Kidney (tissue), 14 donors: ENCODE measurements around the gene CHRNB4. TPM values are rescaled to one million over a fixed set of nuclear protein-coding genes. Genes with fewer than 3 reads are reported as not detected.

Experiments
- DNase-seq, 5 donors: peaks; one replicate each; pipeline ENCODE4 v3.0.0-alpha.2; 2013 to 2020
- FAIRE-seq: peaks from 2 replicates; lab custom pipeline; 2012; peaks lifted over from hg19 to GRCh38; lab: Jason Lieb, UNC
- H3K27ac ChIP-seq, 2 donors: one replicate each; pipeline ENCODE4 v1.7.0; 2013; ENCODE audit warnings: low read depth in 2 of 2, low read length in 2 of 2, inconsistent platforms in 1 of 2
- H3K27me3 ChIP-seq: one replicate; pipeline ENCODE4 v1.7.1; 2013; ENCODE audit warnings: low read length, inconsistent platforms; ENCODE audit not compliant: control insufficient read depth, insufficient read depth
- H3K36me3 ChIP-seq, 3 donors: one replicate each; pipeline versions ENCODE4 v1.7.0 to v1.7.1; 2013; ENCODE audit warnings: low read length in 3 of 3, control low read depth in 1 of 3, inconsistent platforms in 1 of 3; ENCODE audit not compliant: insufficient read depth in 3 of 3, control insufficient read depth in 2 of 3
- H3K4me1 ChIP-seq, 3 donors: one replicate each; pipeline versions ENCODE4 v1.7.0 to v1.7.1; 2013; ENCODE audit warnings: low read length in 3 of 3, inconsistent platforms in 1 of 3, low read depth in 1 of 3; ENCODE audit not compliant: control insufficient read depth in 2 of 3, insufficient read depth in 2 of 3
- H3K4me3 ChIP-seq, 3 donors: one replicate each; pipeline versions ENCODE4 v1.7.0 to v1.8.1; 2013; ENCODE audit warnings: low read length in 3 of 3, control low read depth in 1 of 3, inconsistent platforms in 1 of 3
- H3K9ac ChIP-seq, 3 donors: one replicate each; pipeline versions ENCODE4 v1.7.0 to v1.7.1; 2013; ENCODE audit warnings: low read length in 3 of 3, control low read depth in 1 of 3, inconsistent platforms in 1 of 3
- H3K9me3 ChIP-seq, 3 donors: one replicate each; pipeline versions ENCODE4 v1.7.0 to v1.7.1; 2013; ENCODE audit warnings: low read length in 3 of 3, control low read depth in 1 of 3, inconsistent platforms in 1 of 3; ENCODE audit not compliant: control insufficient read depth in 2 of 3, insufficient read depth in 1 of 3
- CTCF ChIP-seq: IDR thresholded peaks from 3 replicates; pipeline ENCODE4 v1.5.1; 2012; ENCODE audit warnings: mild to moderate bottlenecking, moderate library complexity, borderline replicate concordance; ENCODE audit not compliant: insufficient read depth; ENCODE audit errors: extremely low read depth
- intact Hi-C: fragments of 100-400 bp; cut with DNase I; formaldehyde crosslinking; loops from one replicate; pipeline ENCODE4 v1.11.1; 2022
- polyA plus RNA-seq: library from polyadenylated mRNA; stranded (reverse); fragments of 350-450 nt; fragmentation: Illumina TruSeq; extraction: RNeasy Lipid Tissue Mini Kit (QIAGEN cat#74804); gene quantifications from one replicate; pipeline ENCODE4 v1.2.3, GENCODE V29; 2014; ENCODE audit warnings: low read depth, low replicate concordance; ENCODE audit not compliant: insufficient read depth
- total RNA-seq: library from RNA; stranded (reverse); fragmentation: NEBNext Ultra II Directional; extraction: Animal tissue kit (Norgen Biotek cat#: 25700); gene quantifications from one replicate; pipeline ENCODE4 v1.2.1, GENCODE V29; 2021
- donor health status: control.
- donor health status: control.
- donor health status: control.
- donor health status: control.
- donor health status: control.
- donor health status: DM: yes; HTN: yes; CAD: no.
- donor health status: Normal renal cell carcinoma (clear cell type).

The CHRNB4 gene
- total and polyA plus RNA-seq, 2 donors from 2014 or later, result 0.13 to 0.32 TPM

GRCh38 chr15:78651930-78652615 is 11.1 kb upstream of the CHRNB4 start:
- Histone ChIP-seq H3K9ac (no peak overlapping the region), H3K27me3 (no peaks in the 10 kb centered on the region), H3K4me1 (peaks cover 0 to 8% (median 8%) of the 10 kb centered on the region in 3 donors), H3K36me3 (no peaks in the 10 kb centered on the region), H3K9me3 (no peaks in the 10 kb centered on the region), H3K4me3 (no peak overlapping the region), H3K27ac (no peak overlapping the region)
- TF ChIP-seq CTCF, result no peak
- no peak for DNase-seq
- intact Hi-C loops, result no loop called here
- FAIRE-seq, result no peak

- Histone ChIP-seq H3K27me3 (no peaks in the 10 kb centered on the region), H3K4me1 (peaks cover 0 to 8% (median 8%) of the 10 kb centered on the region in 3 donors), H3K9ac (no peak overlapping the region), H3K27ac (no peak overlapping the region), H3K9me3 (no peaks in the 10 kb centered on the region), H3K4me3 (no peak overlapping the region), H3K36me3 (no peaks in the 10 kb centered on the region)
- FAIRE-seq, result no peak
- intact Hi-C loops, result no loop called here
- no peak for DNase-seq
- no peak for TF ChIP-seq CTCF
Measured at GRCh38 chr15:78651007-78651406, 10.0 kb upstream of the CHRNB4 start.

GRCh38 chr15:78650022-78650421 is 9.0 kb upstream of the CHRNB4 start:
- TF ChIP-seq CTCF, result no peak
- no peaks in the 10 kb centered on the region for H3K27me3 ChIP-seq
- no peaks in the 10 kb centered on the region for H3K9me3 ChIP-seq
- no peaks in the 10 kb centered on the region for H3K36me3 ChIP-seq
- DNase-seq (no peak), FAIRE-seq (no peak)
- peaks cover 0 to 8% (median 8%) of the 10 kb centered on the region in 3 donors for H3K4me1 ChIP-seq
- no peak overlapping the region for H3K27ac ChIP-seq
- H3K9ac ChIP-seq, result no peak overlapping the region
- no peak overlapping the region for H3K4me3 ChIP-seq
- intact Hi-C loops, result no loop called here
